GM12872 (cell line): Measurements from ENCODE around the gene GGA3.

Source experiments
- TF ChIP-seq, protein P1 (sequence below): IDR thresholded peaks from 3 replicates; pipeline ENCODE4 v1.5.1; 2011; ENCODE audit warnings: low read depth, mild to moderate bottlenecking, low read length, moderate library complexity; ENCODE audit not compliant: insufficient read depth

GGA3 gene

DNA sequence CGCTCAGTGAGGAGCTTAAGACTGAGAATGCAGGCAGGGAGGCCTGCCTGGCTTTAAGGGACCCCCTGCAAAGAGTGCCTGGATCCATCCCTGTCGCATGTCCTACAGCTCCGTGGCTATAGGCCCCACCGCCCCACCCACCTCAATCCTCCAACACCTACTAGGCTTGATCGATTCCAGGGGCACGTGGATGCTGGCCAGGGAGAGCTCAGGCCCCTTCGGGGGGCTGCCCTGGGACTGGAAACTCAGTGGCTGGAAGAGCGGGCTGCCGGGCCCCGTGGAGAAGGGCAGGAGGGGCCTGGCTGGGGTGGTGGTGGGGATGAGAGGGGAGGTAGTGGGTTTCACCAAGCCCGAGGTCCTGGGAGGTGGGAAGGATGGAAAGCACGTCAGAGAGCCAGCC is 22.2 kb downstream of the GGA3 start:
- TF ChIP-seq, protein P1, sequence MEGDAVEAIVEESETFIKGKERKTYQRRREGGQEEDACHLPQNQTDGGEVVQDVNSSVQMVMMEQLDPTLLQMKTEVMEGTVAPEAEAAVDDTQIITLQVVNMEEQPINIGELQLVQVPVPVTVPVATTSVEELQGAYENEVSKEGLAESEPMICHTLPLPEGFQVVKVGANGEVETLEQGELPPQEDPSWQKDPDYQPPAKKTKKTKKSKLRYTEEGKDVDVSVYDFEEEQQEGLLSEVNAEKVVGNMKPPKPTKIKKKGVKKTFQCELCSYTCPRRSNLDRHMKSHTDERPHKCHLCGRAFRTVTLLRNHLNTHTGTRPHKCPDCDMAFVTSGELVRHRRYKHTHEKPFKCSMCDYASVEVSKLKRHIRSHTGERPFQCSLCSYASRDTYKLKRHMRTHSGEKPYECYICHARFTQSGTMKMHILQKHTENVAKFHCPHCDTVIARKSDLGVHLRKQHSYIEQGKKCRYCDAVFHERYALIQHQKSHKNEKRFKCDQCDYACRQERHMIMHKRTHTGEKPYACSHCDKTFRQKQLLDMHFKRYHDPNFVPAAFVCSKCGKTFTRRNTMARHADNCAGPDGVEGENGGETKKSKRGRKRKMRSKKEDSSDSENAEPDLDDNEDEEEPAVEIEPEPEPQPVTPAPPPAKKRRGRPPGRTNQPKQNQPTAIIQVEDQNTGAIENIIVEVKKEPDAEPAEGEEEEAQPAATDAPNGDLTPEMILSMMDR, result no peak

GRCh38 chr17:75238684-75239191 is 22.7 kb downstream of the GGA3 start:
- TF ChIP-seq, protein P1, result peak; percentile 94

DNA sequence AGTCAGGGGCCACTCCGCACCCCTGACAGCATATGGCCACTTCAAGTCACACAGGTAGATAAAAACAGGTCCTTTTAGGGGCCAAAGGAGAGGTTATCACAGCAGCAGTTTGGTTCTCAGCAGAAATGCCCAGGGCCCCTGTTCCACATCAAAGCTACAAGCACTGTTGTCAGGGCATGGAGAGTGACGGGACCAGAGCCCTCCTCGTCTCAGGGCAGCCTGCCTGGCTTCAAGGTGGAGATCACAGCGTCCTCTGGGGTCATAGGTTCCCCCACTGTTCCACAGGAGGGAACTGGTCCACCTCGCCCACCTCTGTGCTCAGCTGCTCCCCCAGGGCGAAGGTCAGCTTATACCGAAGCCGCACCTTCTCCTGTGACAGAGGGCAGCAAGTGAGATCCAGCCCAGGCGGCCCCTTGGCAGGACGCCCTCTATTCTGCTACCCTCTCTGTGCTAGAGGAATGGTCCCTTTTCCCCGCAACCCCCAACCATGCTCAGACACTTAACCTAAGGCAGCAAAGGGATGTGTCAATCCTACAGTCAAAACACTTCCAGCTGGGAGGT is 23.3 kb downstream of the GGA3 start:
- TF ChIP-seq, protein P1, result no peak

- TF ChIP-seq, protein P1, result no peak
Measured at GRCh38 chr17:75237100-75238014, 24.0 kb downstream of the GGA3 start.

- TF ChIP-seq, protein P1, result no peak
Measured at GRCh38 chr17:75232786-75233185, 28.6 kb downstream of the GGA3 start.

- TF ChIP-seq, protein P1, result no peak
Measured at GRCh38 chr17:75231741-75232464, 29.5 kb downstream of the GGA3 start.

DNA sequence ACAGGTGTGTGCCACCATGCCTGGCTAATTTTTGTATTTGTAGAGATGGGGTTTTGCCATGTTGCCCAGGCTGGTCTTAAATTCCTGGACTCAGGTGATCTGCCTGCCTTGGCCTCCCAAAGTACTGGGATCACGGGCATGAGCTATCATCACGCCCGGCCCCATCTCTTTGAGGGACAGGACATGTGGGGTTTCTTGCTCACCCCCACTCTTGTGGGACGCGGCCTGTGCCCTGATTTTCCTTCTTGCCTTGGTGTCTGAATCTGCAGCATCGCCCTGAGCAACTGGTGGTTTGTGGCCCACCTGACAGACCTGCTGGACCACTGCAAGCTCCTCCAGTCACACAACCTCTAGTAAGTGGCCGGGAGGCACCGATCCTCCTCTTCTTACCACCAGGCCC is 30.3 kb downstream of the GGA3 start:
- TF ChIP-seq, protein P1, result no peak
